Endothelial cell of umbilical vein (primary cell): ENCODE measurements around the gene GCGR. TPM values are rescaled to one million over a fixed set of nuclear protein-coding genes. Genes with fewer than 3 reads are reported as not detected.

Source experiments
- BruUV-seq: library from RNA; stranded (reverse); fragments of 400-500 nt; replicated peaks from 2 replicates; lab custom pipeline; 2021; lab: Mats Ljungman, UMichigan
- CTCF ChIA-PET: fragments of 300-600, 350-600 bp; sonication (Branson Sonifier 250); formaldehyde crosslinking; loops from one replicate; lab custom pipeline; 2021; ENCODE audit warnings: antibody characterized with exemption, inconsistent platforms; lab: Charles Lee
- POLR2A ChIA-PET: fragments of 300-600, 350-600 bp; sonication (Branson Sonifier 250); formaldehyde crosslinking; loops from one replicate; lab custom pipeline; 2021; ENCODE audit warnings: antibody characterized with exemption, inconsistent platforms; lab: Charles Lee
- DNase-seq: peaks from one replicate; pipeline ENCODE4 v3.0.0-alpha.2; 2011; ENCODE audit warnings: low read depth, low spot score
- FAIRE-seq: peaks from 2 replicates; lab custom pipeline; 2011; peaks lifted over from hg19 to GRCh38; lab: Jason Lieb, UNC
- H2AFZ ChIP-seq: 2 replicates; pipeline ENCODE4 v1.6.0; 2012; ENCODE audit warnings: low read depth, low read length, control low read depth, inconsistent platforms
- H3K27ac ChIP-seq: 2 replicates; pipeline ENCODE4 v1.5.1; 2011; ENCODE audit warnings: low read depth, mild to moderate bottlenecking, control low read depth, low read length, moderate library complexity; ENCODE audit not compliant: insufficient read depth
- H3K27me3 ChIP-seq, 2 experiments: 2 replicates each; pipeline versions ENCODE4 v1.6.0 to v1.6.1; 2011; ENCODE audit warnings: low read length in 2 of 2, mixed read lengths in 1 of 2; ENCODE audit not compliant: control insufficient read depth in 2 of 2, insufficient read depth in 2 of 2
- H3K36me3 ChIP-seq, 2 experiments: 2 replicates in 1 of 2; 3 replicates in 1 of 2; pipeline ENCODE4 v1.5.1; 2011; ENCODE audit warnings: low read length in 2 of 2, mild to moderate bottlenecking in 1 of 2, moderate library complexity in 1 of 2; ENCODE audit not compliant: control insufficient read depth in 2 of 2, insufficient read depth in 2 of 2; ENCODE audit errors: extremely low read depth in 1 of 2
- H3K4me1 ChIP-seq: 3 replicates; pipeline ENCODE4 v1.5.1; 2011; ENCODE audit warnings: mild to moderate bottlenecking, low read length; ENCODE audit not compliant: control insufficient read depth, insufficient read depth; ENCODE audit errors: extremely low read depth
- H3K4me2 ChIP-seq: 2 replicates; pipeline ENCODE4 v1.6.1; 2011; ENCODE audit warnings: low read length, control low read depth, mixed read lengths; ENCODE audit not compliant: insufficient read depth
- H3K4me3 ChIP-seq, 3 experiments: fragments of 200-600 bp in 1 of 3; sonication (generic), shearing (Covaris generic) in 1 of 3; replicated peaks in 1 of 3; 2 replicates each; pipeline ENCODE4 v1.5.1; 2011 to 2016; ENCODE audit warnings: control low read depth in 3 of 3, low read length in 3 of 3, mild to moderate bottlenecking in 2 of 3, inconsistent platforms in 1 of 3, low read depth in 1 of 3, moderate library complexity in 1 of 3; ENCODE audit not compliant: insufficient read depth in 1 of 3
- H3K79me2 ChIP-seq: 2 replicates; pipeline ENCODE4 v1.6.0; 2012; ENCODE audit warnings: low read length, inconsistent platforms; ENCODE audit not compliant: control insufficient read depth, insufficient read depth
- H3K9ac ChIP-seq: replicated peaks from 2 replicates; pipeline ENCODE3; 2011; ENCODE audit warnings: low read length, control low read depth; ENCODE audit not compliant: insufficient read depth; ENCODE audit errors: extremely low read depth
- H3K9me1 ChIP-seq: replicated peaks from 3 replicates; pipeline ENCODE4 v1.6.0; 2011; ENCODE audit warnings: mild to moderate bottlenecking, low read length; ENCODE audit not compliant: control insufficient read depth, insufficient read depth; ENCODE audit errors: extremely low read depth
- H3K9me3 ChIP-seq: replicated peaks from 2 replicates; pipeline ENCODE4 v1.5.1; 2012; ENCODE audit warnings: low read length, inconsistent platforms; ENCODE audit not compliant: control insufficient read depth, insufficient read depth
- H4K20me1 ChIP-seq: replicated peaks from 2 replicates; pipeline ENCODE3; 2011; ENCODE audit warnings: mild to moderate bottlenecking, low read length; ENCODE audit not compliant: control insufficient read depth, insufficient read depth; ENCODE audit errors: extremely low read depth
- CTCF ChIP-seq, 2 donors: IDR thresholded peaks; 1 replicate in 1 of 2; 2 replicates in 1 of 2; pipeline ENCODE4 v1.5.1; 2011; ENCODE audit warnings: low read length in 2 of 2, mild to moderate bottlenecking in 2 of 2, moderate library complexity in 2 of 2, control low read depth in 1 of 2, inconsistent platforms in 1 of 2, low read depth in 1 of 2; ENCODE audit not compliant: insufficient read depth in 1 of 2; ENCODE audit errors: extremely low read depth in 1 of 2
- EZH2 ChIP-seq: IDR thresholded peaks from 2 replicates; pipeline ENCODE4 v1.6.1; 2012; ENCODE audit warnings: borderline replicate concordance, low read depth, mild to moderate bottlenecking, moderate library complexity, low read length, inconsistent platforms; ENCODE audit not compliant: severe bottlenecking
- FOS ChIP-seq: IDR thresholded peaks from 2 replicates; pipeline ENCODE4 v1.6.1; 2011; ENCODE audit warnings: mild to moderate bottlenecking, low read length, moderate library complexity, borderline replicate concordance; ENCODE audit not compliant: insufficient read depth
- GATA2 ChIP-seq: IDR thresholded peaks from 2 replicates; pipeline ENCODE4 v1.7.0; 2011; ENCODE audit warnings: low read depth, mild to moderate bottlenecking, moderate library complexity, mixed read lengths, low read length; ENCODE audit not compliant: insufficient read length, insufficient read depth
- JUN ChIP-seq: IDR thresholded peaks from 2 replicates; pipeline ENCODE4 v1.6.1; 2011; ENCODE audit warnings: borderline replicate concordance, low read depth; ENCODE audit not compliant: insufficient read length, insufficient read depth
- MYC ChIP-seq: IDR thresholded peaks from one replicate; pipeline ENCODE4 v1.6.1; 2011; ENCODE audit warnings: mild to moderate bottlenecking, low read depth, low read length
- POLR2A ChIP-seq: IDR thresholded peaks from 2 replicates; pipeline ENCODE4 v1.6.1; 2012; ENCODE audit warnings: low read depth, mild to moderate bottlenecking, control low read depth, low read length
- dilution Hi-C: fragments of 300-500 bp; cut with MboI; formaldehyde crosslinking; loops from one replicate; pipeline ENCODE4 v1.15.0; 2019; ENCODE audit warnings: low sequenced_read_pairs; ENCODE audit not compliant: extremely low pct_ligation_motif_present
- intact Hi-C: fragments of 100-400 bp; cut with micrococcal nuclease; formaldehyde crosslinking; loops from one replicate; pipeline ENCODE4 v1.10.0; 2022
- polyA plus RNA-seq, 4 experiments: library from polyadenylated mRNA; depleted of rRNA in 3 of 4; stranded (reverse) in 3 of 4; unstranded in 1 of 4; fragments of >200 nt; gene quantifications; 2 replicates each; pipeline versions ENCODE4 v1.2.1 to v1.2.3, GENCODE V29; 2011 to 2012; ENCODE audit warnings: missing spikeins in 1 of 4
- total RNA-seq: library from RNA; stranded (reverse); gene quantifications from 2 replicates; pipeline ENCODE4 v1.2.3, GENCODE V29; 2021

GCGR gene
- total and polyA plus RNA-seq, 2 donors (not counting 3 experiments of a cell fraction or from before 2014, with no cell fraction given) = not detected

- Histone ChIP-seq H3K4me1 (no peaks in the 10 kb centered on the region), H2AFZ (no peak overlapping the region), H3K9me3 (no peaks in the 10 kb centered on the region), H4K20me1 (no peaks in the 10 kb centered on the region), H3K4me3 (no peak overlapping the region), H3K4me2 (no peak overlapping the region), H3K27me3 (no peaks in the 10 kb centered on the region), H3K9ac (no peak overlapping the region), H3K79me2 (no peaks in the 10 kb centered on the region), H3K27ac (no peak overlapping the region), H3K9me1 (no peaks in the 10 kb centered on the region), H3K36me3 (peaks cover 24 to 52% of the 10 kb centered on the region in 2 experiments)
- TF ChIP-seq FOS (no peak), MYC (no peak), GATA2 (no peak), CTCF (IDR thresholded peaks at IDR 0.05; ENCODE audit: extremely low read depth in 1 of 2, insufficient read depth in 1 of 2, low read depth in 1 of 2, low read length in 2 of 2) (no peak), JUN (no peak), POLR2A (no peak)
- DNase-seq (no peak), FAIRE-seq (no peak)
- ChIA-PET POLR2A (no interaction called here), CTCF (no interaction called here)
- intact Hi-C loops = no loop called here
- dilution Hi-C loops = no loop called here
- BruUV-seq = no TSS peak
Observed at GRCh38 chr17:81844887-81845286, 40.9 kb downstream of the GCGR start.

DNA sequence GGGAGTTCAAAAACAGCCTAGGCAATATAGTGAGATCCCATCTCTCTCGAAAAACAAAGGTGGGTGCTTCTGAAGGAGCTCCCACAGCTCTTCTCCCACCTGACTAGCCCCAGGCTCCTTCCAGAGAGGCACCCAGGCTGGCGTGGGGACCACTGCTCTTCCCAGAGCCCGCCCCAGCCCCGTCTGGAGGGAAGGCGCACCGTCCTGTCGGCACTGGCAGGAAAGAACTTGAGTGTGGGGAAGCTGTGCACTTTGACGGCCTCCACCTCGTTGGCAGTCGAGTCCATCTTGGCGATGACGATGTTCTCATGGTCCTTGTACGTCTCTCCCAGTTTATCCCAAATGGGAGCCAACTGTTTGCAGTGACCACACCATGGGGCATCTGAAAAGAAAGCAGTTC is 41.4 kb downstream of the GCGR start:
- H3K27ac ChIP-seq = no peak overlapping the region
- intact Hi-C loops (no loop called here), dilution Hi-C loops (no loop called here)
- ChIA-PET CTCF (interaction anchor here (1.3 kb wide), 1 partner anchor 24 kb away, joined by 3 read pairs; no protein-coding TSS in a partner anchor), POLR2A (no interaction called here)
- no peaks in the 10 kb centered on the region for H4K20me1 ChIP-seq
- no TSS peak for BruUV-seq
- H3K79me2 ChIP-seq = no peaks in the 10 kb centered on the region
- no peaks in the 10 kb centered on the region for H3K4me1 ChIP-seq
- no peak for DNase-seq
- H3K9ac ChIP-seq = no peak overlapping the region
- no peak for TF ChIP-seq EZH2
- TF ChIP-seq CTCF (IDR thresholded peaks at IDR 0.05; ENCODE audit: extremely low read depth in 1 of 2, insufficient read depth in 1 of 2, low read depth in 1 of 2, low read length in 2 of 2) = no peak
- no peaks in the 10 kb centered on the region for H3K9me3 ChIP-seq
- no peaks in the 10 kb centered on the region for H3K27me3 ChIP-seq
- H3K9me1 ChIP-seq = no peaks in the 10 kb centered on the region
- FAIRE-seq = no peak
- H3K36me3 ChIP-seq = peaks cover 24 to 52% of the 10 kb centered on the region in 2 experiments
- no peak overlapping the region for H3K4me3 ChIP-seq
- H2AFZ ChIP-seq = no peak overlapping the region
- H3K4me2 ChIP-seq = no peak overlapping the region
